Mammary epithelial cell (primary cell): Measurements from ENCODE around the gene SARDH.

Experiments used
- CTCF ChIP-seq, 2 donors: IDR thresholded peaks in 1 of 2; conservative IDR thresholded peaks in 1 of 2; 2 replicates each; pipeline ENCODE4 v1.5.1; 2011 to 2012; ENCODE audit warnings: inconsistent platforms in 2 of 2, low read length in 2 of 2, mild to moderate bottlenecking in 2 of 2, control low read depth in 1 of 2, low read depth in 1 of 2; ENCODE audit not compliant: insufficient read depth in 1 of 2; ENCODE audit errors: extremely low read depth in 1 of 2
- EZH2 ChIP-seq: IDR thresholded peaks from 2 replicates; pipeline ENCODE4 v1.6.1; 2012; ENCODE audit warnings: low read length, inconsistent platforms, borderline replicate concordance

GRCh38 chr9:133641861-133642595, 96.1 kb downstream of the SARDH start:
- TF ChIP-seq CTCF (conservative IDR thresholded peaks at IDR 0.05 in 1 of 2, IDR thresholded peaks at IDR 0.05 in 1 of 2; ENCODE audit: extremely low read depth in 1 of 2, insufficient read depth in 1 of 2, low read depth in 1 of 2, low read length in 2 of 2) = no peak
- TF ChIP-seq EZH2 = no peak
